Transverse colon (tissue), 3 donors: ENCODE data around the gene ZBTB45.

Experiments
- POLR2A ChIP-seq: fragments of 450-650 bp; IDR thresholded peaks from one replicate; pipeline ENCODE4 v1.6.1; 2016; ENCODE audit warnings: antibody characterized with exemption, mild to moderate bottlenecking, moderate library complexity
- TF ChIP-seq, protein P1 (sequence below), 5 experiments: fragments of 200-600 bp in 3 of 5; fragments of 450-650 bp in 2 of 5; sonication (generic) in 3 of 5; IDR thresholded peaks; 1 replicate in 2 of 5; 2 replicates in 3 of 5; pipeline ENCODE4 v1.5.1; 2016 to 2017; ENCODE audit warnings: antibody characterized with exemption in 5 of 5, inconsistent platforms in 3 of 5, mild to moderate bottlenecking in 2 of 5, moderate library complexity in 1 of 5

DNA sequence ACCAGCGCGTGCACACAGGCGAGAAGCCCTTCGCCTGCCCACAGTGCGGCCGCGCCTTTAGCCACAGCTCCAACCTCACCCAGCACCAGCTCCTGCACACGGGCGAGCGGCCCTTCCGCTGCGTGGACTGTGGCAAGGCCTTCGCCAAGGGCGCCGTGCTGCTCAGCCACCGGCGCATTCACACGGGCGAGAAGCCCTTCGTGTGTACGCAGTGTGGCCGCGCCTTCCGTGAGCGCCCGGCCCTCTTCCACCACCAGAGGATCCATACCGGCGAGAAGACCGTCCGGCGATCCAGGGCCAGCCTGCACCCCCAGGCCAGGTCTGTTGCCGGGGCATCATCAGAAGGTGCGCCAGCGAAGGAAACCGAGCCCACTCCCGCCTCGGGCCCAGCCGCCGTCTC, 47.9 kb downstream of the ZBTB45 start:
- TF ChIP-seq, protein P1, sequence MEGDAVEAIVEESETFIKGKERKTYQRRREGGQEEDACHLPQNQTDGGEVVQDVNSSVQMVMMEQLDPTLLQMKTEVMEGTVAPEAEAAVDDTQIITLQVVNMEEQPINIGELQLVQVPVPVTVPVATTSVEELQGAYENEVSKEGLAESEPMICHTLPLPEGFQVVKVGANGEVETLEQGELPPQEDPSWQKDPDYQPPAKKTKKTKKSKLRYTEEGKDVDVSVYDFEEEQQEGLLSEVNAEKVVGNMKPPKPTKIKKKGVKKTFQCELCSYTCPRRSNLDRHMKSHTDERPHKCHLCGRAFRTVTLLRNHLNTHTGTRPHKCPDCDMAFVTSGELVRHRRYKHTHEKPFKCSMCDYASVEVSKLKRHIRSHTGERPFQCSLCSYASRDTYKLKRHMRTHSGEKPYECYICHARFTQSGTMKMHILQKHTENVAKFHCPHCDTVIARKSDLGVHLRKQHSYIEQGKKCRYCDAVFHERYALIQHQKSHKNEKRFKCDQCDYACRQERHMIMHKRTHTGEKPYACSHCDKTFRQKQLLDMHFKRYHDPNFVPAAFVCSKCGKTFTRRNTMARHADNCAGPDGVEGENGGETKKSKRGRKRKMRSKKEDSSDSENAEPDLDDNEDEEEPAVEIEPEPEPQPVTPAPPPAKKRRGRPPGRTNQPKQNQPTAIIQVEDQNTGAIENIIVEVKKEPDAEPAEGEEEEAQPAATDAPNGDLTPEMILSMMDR (IDR thresholded peaks at IDR 0.05), result no peak
- TF ChIP-seq POLR2A, result no peak
